ENCODE results near the gene GDPD5.

GDPD5 gene

DNA sequence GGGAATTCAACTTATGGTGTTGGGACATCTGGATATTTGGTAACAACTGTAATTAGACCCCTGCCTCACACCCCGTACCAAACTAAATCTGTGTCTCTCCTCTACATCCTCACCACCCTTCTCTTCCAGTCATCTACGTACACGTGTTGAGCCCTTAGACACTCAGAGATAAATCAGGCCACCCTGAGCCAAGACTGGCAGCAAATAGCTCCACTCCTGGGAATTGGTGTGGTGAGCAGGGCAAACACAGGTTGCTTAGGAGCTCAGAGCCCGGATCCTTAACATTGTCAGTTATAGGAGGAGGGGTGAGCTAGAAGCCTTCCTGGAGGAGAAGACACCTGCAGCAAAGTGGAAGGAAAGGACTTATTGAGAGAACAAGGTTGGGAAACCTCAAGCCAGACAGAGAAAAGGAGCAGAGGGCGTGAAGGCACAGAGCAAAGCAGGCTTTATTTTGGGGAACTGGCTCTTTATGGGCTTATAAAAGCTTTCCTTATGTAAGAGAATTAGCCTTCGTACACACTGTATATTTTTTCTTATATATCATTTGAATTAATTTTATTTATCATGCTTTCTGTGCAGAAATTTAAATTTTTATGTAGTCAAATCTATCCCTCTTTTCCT lies 55.8 kb downstream of the GDPD5 start:
- DNase-seq, result no peak

DNA sequence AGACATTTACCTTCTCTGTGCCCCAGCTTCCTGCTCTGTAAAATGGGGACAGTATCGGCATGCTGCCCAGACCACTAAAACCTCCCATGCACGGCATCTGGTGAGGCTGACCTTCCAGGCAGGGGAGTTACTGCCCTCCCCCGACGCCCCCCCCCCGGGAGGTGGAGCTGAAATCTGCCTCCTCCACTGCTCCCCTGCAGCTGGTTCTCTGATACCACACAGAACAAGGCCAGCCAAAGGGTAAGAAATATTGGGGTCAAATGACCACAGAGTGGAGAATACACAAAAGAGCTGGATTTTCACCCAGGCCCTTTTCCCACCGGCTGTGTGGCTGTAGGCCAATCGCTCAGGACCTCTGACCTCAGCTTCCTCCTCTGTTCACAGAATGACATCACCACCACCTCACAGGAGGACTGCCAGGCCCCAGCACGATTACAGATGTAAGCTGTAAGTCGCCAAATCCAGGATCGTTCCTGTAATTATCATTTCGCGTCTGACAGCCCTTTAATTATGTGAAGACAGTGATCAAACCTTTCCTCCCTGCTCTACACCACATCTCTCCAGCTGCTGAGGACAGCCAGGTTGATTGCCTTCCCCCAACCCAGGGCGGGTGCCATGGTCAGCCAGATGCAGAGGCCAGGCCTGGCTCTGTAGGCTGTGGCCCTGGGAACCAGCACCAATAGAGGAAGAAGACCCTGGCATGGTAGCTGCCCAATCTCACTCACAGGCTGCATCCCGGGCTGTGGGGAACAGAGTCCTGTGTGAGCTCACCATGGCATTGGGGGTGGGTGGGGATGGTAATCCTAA lies 57.0 kb downstream of the GDPD5 start:
- no peak for DNase-seq

DNA sequence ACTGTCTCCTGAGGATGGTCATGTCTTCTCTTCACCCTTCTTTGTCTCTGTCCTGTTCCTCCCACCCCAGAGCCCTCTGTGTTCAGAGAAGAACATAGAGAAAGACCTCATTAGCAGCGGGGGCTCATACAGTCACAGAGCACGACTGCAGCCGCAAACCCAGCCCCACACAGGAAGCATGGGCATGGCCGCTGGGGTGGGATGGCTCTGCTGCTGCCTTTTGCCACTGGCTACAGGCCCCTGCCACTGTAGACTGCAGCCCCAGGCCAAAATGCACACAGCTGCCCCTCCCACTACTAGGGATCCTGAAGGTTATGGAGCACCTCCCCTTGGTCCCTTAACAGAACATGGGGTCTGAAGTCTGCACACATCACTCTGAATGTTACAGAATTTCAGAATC lies 57.9 kb downstream of the GDPD5 start:
- no peak for DNase-seq

DNA sequence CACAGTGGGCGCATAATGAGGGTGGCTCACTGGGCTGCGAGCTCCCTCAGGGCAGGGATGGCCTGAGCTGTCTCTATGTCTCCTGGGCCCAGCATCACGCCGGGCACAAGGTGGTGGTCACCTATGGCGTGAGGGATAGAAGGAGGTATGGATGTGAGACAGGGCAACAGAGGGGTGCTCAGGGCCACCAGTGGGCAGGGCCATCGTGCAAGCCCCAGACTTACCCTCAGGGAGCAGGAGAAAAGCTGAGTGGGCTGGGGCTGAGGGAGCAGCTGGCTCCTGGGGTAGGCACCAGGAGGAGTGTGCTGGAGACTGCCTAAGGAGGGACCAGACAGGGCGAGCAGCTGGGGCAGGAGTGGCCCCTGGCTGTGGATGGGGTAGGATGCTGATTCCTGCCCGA lies 58.4 kb downstream of the GDPD5 start:
- DNase-seq, result no peak

DNA sequence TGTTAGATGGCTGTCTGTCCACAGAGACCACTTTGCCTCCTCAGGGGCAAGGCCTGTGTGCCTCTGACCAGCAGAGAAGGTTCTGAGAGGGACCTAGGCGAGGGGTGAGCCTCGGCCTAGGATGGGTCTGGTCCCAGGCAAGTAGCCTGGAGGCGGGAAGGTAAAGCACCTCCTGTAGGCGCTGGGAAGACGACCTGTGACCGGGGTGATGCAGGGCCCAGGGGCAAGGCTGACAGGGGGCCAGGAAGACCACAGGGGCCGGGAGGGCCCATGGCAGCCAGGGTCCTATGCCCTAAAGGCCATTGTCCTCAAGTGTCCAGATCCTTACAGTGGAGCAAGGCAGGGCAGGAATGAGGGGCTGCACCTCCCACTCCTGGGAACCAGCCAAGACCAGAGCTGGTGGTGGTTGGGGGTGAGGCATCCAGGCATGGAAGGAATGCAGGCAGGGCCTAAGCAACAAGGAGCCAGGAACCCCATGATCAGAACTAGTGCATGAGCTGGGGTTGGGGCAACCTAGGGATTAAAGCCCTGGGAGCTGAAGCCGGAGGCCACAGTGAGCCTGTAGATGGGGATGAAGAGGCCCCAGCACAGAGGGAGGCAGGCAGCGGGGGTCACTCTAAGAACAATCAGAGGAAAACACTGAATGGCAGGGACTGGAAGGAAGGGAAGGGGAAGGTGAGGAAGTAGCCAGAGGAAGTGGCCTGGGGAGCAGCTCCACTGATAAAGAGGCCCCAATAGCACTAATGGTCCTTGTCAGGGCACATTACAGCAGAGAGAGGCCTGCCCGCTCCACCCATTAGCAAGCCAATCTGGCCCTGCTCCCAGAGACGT lies 59.8 kb downstream of the GDPD5 start:
- DNase-seq, result no peak

DNA sequence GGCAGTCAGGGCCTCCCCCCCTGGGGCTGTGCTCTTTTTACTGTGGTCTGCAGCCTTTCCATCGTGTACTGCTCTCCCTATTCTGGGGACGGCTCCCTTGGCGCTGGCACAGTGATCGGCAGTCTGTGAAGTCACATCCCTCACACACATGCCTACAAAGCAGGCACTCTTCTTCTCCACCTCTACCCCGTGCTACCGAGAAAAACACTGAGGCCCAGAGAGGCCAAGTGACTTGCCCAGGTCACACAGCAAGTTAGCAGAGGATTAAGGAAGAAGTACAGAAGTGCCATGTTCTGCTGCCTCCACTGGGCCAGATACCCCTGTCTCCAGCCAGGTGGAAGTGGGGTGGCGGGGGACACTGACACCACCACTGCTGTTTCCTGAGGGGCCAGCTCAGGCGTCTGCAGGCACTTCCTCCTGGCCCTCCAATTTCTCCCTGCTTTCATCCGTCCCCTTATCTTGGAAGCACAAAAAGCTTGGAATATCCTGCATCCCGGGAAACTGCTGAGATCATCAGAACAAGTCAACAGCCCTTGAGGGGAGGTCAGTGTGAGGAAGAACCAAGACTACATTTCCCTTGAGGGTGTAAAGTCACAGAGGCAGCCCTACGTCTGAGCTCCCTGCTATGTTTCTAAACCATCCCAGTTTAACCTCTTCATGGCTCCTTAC lies 62.5 kb downstream of the GDPD5 start:
- DNase-seq, result no peak

DNA sequence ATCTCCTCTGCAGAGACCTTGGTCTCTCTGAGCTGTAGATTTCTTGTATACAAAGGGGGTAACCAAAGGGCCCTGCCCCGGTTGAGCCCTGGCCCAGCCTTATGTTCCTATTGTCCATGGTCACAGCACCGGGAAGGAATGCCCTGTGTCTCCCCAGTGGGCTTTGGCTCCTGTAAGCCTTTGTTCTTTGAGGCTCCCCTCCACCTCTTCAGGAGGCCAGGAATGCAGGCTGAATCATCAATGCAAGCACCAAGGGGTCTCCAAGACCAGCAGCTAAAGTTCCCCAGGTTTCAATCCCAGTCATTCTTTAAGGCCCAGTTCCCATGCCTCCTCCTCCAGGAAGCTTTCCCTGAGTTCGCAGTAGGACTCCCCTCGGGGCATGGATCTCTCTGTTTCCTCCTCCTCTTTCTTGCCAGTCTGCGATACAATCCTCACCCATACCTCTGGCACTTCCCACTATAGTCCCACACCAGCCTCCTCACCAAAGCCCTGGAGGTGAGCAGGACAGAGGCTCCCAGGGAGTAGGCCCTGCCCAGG lies 63.6 kb downstream of the GDPD5 start:
- DNase-seq, result no peak

DNA sequence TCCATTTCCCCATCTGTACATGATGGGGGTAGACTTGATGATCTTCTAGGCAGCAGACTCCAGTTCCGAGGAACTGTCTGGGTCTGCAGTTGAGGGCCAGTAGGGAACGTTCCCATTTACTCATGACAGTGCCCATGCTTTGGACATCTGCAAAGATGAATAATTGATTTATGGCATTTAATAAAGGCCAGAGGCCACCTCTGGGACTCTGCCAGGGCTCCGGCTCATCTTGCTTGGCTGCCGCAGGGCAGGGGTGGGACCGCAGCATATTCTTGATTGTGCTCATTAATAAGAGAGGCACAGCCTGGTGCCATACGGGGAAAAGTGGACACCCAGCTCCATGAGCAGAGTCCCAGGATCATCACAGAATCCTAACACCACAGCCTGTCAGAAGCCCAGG lies 64.6 kb downstream of the GDPD5 start:
- DNase-seq, result no peak

DNA sequence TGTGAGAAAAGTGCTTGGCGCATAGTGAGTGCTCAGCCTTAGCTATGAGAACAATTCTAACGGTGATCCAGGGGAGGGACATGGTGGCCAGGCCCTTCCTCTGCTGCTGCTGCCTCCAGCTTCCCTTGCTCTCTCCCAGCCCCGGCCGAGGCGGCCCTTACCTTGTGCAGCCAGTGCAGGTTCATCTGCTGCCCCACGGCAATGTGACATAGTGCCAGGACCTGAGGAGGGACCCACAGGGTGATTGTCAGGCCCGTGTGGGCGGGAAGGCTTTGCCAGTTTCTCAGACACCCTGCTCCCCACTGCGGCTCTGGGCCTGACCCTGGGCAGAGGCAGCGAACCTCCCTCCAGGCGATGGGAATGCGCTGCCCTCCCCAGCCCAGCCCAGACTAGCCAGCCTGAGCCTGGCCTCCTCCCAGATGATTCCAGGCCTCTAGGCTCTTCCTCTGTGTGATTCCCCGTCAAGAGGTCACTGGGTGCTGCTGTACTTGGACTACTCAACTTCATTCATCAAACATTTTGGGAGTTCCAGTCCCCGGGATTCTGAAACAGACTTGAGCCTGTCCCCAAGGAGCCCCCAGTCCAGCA lies 69.1 kb downstream of the GDPD5 start:
- DNase-seq, result no peak

DNA sequence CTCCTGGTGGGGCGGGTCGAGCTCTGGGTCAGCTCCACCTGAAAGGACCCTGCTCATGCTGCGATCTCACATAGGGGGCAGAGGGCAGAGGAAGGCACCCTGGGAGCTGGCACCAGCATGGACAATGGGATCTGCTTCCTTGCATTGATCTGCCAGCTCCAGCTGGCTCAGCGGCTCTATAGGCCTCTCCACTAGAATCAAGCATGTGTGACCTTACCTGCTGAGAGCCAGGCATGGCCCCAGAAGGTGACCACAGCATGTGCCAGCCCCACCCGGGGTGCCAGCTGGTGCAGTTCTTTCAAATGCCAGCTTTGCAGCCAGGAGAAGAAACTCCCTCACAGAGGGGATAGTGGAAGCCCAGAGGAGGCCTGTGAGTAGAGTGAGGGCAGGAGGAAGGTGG lies 70.8 kb downstream of the GDPD5 start:
- DNase-seq, result no peak

DNA sequence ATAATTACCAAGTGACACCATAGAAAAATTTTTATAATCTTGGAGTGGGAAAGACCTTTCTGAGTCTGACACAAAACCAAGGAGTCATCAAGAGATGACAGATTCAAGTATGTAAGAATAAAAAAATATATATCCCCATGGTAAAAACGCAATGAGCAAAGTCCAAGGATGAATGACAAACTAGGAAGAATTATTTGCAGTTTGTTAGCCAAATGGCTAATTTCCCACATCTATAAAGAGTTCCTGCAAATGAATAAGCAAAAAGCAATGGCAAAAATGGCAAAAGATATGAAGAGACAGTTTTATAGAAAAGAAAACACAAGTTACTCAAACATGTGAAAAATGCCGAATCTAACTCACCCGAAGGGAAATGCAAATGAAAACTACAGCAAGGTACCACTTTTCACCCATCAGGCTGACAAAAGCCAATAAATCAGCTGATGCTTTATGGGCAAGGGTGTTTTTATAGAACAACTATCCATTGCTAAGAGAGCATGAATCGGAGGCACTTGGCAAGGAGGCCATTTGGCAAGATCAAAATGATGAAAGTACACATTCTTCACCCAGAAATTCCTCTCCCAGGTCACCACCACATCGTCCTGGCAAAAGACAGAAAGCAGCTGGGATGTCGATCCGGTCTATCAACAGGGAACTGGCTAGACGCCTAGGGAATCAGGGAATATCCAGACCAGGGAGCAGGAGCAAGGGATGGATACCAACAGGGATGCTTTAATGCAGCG lies 71.7 kb downstream of the GDPD5 start:
- DNase-seq, result no peak

DNA sequence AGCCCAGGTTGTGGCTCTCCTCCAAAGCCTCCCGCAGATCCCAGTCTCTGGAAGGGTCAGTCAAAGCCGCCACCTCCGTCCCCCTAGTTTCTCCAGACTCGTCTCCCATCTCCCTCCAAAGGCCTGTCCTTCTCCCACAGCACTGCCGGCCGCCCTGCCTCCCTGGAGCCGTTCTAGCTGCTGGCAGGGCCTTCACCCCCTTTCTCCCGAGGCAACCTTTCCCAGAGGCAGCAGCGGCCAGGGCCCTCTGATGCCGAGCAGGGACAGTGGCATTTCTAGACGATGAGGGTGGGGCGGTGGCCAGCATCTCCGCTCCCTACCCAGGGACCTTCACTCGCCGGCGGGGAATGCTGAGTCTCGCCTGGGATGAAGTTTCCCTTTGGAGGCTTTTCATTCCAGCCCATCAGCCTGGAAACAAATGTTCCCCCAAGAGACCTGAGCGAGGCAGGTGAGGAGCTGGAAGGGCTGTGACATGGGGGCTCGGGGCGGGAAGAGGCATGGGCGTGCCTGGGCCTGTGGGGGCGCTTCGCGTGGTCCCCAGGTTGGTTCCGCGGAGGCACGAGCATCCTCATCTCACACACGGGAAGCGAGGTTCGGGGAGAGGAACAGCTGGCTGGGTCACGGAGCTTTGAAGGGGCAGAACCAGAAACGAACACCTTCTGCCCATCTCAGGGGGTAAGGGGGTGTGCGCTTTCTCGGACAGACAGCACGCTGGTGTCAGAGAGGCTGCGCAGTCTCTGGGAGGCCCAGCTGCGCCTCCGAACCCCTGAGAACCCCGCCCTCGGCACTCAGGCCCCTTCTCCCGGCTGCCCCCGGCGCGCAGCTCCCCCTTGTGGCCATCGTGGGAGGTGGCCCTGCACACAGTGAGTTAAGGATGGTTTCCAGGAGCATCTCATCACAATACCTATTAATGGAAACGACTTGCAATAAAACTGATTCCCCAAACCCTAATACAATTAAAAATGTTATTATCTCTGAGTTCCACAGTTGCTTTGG lies 74.6 kb downstream of the GDPD5 start:
- no peak for DNase-seq

DNA sequence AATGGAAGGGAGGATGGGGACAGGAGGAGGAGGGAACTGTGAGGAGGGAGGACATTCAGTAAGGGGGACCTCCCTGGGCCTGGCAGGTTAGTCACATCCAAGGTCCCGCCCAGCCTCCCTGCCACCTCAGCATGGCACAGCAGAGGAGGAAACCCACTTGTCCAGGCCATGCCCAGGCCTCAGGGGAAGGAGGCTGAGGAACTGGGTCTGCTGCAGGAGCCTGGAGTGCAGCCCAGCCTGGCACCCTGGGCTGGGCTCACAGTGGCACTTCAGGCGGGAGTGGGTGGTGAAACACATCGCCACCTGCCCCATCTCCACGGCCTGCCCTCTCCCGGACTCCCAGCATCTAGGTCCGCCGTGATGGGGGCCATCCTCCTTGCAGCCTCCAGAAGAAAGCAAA lies 75.5 kb downstream of the GDPD5 start:
- no peak for DNase-seq

DNA sequence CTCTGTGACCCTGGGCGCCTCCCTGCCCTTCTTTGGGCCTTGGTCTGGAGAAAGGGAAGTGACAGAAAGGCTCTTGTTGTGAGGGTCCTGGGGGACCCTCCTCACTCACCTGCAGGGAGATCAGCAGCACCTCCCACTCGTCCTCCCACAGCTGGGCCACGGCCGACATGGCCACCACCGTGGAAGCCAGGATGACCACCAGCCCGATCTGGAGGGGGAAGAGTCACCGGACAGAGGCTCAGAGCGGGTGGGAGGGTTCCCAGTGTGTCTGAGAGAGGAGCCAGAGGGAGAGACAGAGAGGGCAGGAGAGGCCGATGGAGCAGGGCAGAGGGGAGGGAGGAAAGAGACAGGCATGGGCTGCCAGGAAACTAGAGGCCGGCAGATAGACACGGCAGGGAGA lies 76.0 kb downstream of the GDPD5 start:
- no peak for DNase-seq

DNA sequence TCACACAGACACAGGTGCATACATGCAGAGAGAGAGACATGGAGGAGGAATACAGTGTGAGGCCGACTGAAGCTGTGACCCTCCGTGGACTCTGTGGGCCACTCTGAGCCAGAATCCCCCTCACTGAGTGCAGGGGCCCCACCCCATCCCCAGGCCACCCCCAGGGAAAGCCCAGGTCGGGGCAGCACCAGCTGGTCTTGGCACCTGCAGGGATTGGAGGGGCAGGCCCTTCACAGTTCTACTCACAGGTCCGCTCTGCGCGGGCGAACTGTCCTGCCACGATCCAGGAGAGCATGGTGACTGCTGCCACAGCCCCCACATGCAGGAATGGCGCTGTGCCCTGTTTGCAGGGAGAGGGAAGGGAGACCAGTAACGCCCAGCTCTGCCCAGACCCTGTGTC lies 76.5 kb downstream of the GDPD5 start:
- no peak for DNase-seq

DNA sequence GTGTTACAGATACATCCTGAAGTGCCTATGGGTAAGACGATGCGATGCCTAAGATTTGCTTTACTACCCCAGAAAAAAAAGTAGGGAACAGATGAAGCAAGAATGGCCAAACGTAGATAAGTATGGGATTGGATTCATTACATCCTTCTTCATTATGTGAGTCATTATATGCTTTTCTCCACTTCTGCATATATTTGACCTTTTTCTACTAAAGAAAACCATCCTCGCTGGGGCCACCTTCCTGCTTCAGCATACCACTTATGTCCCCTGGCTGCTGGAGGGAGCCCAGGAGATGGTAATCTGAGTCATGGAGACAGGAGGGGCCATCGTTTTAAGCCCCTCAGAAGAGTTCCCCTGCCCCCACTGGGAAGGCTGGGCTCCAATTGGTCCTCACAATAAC lies 78.3 kb downstream of the GDPD5 start:
- no peak for DNase-seq

DNA sequence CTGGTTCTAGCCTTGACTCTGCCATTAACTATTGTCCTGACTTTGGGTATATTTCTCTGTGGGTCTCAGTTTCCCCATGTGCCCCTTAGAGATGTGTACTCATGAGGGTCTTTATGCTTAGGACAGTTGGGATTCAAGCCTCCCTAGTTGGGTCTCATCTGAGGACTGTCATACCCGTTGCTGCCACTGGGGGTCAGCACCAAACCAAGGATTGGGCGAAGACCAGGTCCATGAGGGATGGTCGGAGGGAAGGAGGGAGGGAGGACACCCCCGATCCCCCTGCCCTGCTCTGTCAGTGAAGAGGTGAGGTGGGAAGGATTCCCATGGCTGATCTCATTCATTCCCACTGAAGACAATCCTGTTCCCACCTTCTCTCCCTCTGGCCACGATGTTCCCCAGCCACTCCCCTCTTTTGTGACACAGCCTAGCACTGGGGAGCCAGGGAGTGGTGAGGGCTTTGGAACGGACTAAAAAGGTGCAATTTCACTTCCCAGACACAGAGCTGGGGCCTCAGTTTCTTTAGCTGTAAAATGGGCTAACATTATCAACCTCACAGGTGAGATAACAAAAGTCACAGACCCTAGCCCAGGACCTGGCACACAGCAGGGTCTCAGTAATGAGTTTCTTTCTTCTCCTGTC lies 80.3 kb downstream of the GDPD5 start:
- peak; percentile 21 for DNase-seq

DNA sequence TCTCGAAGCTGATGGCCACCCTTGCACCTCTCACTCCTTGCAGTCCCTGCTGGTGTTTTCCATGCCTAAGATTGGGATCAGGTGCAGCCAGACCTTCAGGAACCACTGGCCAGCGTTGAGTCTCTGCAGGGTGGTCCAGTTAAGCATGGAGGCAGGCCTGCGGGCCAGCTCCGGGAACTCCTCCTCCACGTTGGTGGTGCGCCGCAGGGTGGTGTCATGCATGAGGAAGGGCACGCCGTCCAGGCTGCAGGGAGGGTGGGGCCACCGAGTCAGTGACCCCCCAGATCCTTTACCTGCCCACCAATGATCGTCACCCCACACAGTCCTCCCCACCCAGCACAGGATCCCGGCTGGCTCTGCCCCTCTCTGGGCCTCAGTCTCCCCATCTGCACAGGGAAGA lies 82.7 kb downstream of the GDPD5 start:
- no peak for DNase-seq

DNA sequence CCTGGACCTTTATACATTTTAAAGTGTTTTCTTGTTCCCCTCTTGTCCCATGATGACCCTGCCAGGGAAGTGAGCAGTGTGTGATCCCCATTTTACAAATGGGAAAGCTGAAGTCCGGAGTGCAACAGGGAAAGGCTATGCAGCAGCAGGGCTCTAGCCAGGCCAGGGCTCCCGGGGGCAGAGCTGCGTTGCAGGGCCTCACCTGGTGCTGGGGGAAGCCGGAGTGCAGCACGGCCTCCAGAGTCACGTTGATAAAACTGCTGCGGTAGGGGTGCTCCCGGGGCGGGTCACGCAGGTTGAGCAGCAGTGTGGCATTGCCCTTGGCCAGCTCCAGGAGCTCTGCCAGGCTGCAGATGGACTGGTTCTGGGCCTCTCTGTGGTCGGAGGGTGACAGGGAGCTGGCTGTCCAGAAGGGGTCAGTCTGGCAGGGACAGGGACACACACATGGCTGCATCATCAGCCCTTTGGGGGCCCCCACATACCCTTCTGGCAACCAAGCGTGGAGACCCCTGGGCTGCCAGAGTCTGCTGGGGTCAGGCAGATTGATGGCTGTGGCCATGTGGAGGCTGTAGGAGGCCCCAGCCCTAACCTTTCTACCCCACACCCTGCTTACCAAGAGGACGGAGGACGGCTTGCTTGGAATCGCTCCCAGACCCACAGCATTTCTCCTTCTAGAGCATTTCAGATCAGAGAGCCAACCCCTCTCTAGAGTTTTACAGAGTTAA lies 83.4 kb downstream of the GDPD5 start:
- DNase-seq, result no peak

DNA sequence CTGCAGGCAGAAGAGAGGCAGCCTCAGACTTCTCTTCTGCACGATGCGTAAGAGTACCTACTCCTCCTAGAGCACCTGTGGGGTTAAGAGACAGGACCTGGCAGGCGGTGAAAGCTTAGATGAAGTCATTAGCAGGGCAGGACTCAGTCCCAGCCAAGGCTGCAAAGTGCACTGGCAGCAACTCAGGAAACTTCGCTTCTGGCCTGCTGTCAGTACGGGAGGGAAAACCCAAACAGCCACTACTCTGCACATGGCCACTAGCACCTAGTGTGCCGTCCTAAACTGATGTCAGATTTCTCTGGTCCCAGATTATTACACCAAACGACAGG lies 84.0 kb downstream of the GDPD5 start:
- no peak for DNase-seq
